NCI-H2196 treated with DMSO at 0.1 percent for 48 hours (cell line): ENCODE data around the gene TUB.

Experiments
- DNase-seq: peaks from one replicate; lab custom pipeline; 2025; ENCODE audit not compliant: unreplicated experiment; lab: John Stamatoyannopoulos, UW

Gene TUB

GRCh38 chr11:8067929-8068575, 13.0 kb upstream of the TUB start:
- DNase-seq, result no peak

GRCh38 chr11:8068605-8069221, 12.3 kb upstream of the TUB start:
- DNase-seq, result peak; percentile 31

DNA sequence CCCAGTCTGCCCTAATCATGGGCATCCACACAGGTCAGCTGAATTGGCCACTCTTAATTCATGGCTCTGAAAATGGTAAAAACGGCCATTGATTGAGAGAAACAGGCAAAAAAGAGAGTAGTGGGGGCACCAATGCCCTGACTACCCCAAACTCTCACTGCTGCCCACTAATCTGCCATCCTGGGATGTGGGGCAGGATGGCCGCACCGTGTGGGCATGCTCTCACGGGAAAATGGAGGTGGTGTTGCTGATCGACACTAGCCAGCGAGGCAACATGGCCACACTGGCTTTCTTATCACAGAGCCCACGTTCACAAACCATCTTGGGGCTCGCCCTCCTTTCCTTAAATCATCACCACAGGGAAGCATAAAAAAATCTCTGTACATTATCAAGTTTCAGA, 11.2 kb upstream of the TUB start:
- no peak for DNase-seq

GRCh38 chr11:8070417-8071115, 10.4 kb upstream of the TUB start:
- DNase-seq, result no peak

- DNase-seq, result no peak
Observed at GRCh38 chr11:8071616-8072581, 9.1 kb upstream of the TUB start.

DNA sequence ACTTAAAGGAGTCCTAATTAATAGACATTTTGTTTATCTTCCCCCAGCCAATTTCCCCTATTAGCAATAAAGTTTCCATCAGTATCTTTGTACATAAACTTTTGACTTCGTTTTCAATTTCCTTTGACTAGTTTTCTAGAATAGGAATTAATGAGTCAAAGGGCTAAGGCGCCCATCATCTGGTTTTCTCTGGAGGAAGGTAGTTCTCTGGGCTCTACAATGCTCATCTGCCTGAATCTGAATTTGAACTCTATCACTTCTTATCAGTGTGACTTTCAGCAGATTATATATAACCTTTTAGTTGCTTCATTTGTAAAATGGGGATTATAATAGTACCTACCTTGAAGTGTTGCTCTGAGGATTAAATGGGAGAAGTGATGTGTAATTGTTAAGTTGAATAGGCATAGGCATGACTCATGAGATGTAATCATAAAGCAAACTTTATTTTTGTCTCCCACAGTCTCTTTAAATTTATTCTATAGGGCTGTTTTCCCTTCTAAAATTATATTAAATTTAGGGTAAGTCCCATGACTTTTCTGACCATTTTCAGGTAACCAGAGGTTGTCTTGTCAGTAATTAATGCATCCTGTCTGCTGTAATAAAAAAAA, 5.8 kb upstream of the TUB start:
- DNase-seq, result no peak

DNA sequence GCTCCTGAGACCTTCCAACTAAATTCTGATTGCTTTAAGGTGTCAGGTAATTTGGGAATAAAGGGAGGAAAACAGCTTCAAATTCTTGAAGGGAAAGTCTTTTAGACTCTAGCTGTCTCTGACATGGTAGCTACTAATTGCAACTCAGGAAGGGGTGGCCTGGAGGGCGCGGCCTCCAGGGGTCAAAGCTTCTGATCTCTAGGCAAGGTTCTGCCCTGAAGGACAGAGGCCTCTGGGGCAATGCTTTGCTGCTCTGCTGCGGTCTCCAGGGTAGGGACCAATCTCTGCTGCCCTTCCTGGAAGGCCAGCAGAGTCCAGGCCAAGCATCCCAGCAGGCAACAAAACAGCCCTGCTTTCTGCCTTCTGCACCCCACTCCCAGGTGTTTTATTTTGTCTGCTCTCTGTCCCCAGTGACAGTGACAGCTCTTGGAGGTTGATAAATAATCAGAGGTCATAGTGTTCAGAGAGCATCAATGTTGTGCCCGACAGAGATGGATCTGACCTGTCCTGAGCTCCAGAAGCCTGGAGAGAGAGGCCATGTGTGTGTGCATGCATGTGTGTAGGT, 1.8 kb upstream of the TUB start:
- no peak for DNase-seq

GRCh38 chr11:8080069-8080670, 841 bp upstream of the TUB start:
- no peak for DNase-seq

DNA sequence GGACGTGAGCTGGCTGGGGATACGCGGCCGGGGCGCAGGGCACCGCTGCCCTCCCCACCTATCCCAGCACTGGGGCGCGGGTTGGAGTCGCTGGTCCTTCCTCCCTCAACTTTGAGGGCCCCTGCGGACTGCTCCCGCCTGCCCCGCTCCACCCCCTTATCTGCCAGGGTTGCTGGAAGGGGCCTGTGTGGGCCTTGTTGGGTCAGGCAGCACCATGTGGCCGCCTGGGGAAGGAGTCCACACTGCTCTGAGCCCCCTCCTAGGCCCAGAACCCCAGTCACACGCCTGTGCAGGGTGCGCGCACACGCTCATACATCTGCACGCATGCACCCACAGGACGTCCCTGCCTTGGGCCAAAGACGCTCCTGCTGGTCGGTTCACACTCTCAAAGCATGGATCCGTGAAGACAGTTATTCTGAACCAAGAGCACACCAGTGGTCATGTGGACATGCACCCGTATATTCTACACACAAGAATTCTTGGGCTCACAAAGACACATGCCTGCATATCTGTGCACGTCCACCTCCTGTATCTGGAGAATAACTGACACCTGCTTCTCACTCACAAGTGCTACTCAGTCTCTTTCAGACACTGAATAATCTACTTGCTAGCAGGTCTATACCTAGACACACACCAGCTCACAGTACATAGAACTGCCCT, 710 bp downstream of the TUB start:
- DNase-seq, result no peak

DNA sequence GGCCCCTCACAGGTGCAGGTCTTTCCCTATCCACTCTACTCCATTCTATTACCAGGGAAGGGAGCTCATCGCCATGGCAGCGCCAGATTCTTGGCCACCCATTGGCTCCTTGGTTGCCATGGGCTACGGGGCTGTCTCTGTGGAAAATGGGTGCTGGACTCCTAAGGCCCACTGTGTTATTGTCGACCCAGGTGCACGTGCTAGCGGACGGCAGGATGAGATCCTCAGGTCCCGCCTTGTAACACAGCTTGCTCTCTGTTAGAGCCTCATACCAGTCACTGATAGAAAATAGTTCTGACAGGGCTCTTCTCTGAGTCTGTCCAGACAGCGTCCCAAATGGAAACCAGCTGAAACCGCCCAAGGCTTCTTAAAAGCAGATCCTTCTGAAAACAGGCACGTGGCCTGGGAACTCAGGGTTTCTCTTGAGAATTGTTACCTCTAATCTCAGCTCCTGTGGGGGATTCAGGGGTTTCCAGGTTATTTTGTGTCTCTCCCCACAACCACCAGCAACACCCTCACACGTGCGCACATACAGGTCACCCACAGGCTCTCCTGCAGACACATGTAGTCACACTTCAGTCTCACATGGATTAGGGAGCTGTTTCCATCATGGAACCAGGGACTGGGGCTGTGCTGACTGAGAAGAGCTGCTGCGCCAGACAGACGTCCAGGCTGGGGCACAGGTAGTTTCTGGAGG, 1.5 kb downstream of the TUB start:
- no peak for DNase-seq

DNA sequence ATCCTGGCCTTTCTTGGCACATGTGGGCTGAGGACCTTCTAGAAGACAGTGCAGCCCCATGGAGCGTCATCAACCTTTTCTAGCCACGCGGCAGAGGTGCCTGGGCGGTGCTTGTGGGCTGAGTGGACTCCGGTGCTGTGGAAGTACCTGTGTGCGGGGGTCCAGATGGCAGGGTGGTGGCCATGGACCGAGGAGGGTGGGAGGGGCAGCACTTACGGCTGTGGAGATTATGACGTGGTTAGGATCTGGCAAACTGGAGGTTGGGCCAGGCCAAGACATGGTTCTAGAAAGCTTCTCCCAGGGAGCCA, 2.0 kb downstream of the TUB start:
- DNase-seq, result no peak

- DNase-seq, result no peak
Observed at GRCh38 chr11:8083871-8084281, 2.9 kb downstream of the TUB start.

DNA sequence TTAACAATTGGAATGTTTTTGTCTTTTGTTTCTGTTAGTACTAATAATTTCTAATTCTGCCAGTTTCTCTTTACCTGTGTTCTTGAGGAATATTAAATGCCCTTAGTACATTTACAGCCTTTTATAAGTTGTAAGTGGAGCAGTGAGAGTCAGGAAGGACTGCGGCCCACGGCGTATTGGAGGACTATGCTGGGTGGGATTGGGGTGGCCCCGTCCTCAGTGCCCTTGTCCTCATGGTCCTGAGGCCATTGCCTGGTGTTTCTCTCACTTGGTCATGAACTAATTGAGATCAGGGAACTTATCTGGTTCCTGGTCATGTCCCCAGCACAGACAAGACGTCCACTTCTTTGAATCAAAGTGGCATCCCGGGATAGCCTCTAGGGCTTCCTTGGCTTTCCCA, 3.3 kb downstream of the TUB start:
- DNase-seq, result no peak

DNA sequence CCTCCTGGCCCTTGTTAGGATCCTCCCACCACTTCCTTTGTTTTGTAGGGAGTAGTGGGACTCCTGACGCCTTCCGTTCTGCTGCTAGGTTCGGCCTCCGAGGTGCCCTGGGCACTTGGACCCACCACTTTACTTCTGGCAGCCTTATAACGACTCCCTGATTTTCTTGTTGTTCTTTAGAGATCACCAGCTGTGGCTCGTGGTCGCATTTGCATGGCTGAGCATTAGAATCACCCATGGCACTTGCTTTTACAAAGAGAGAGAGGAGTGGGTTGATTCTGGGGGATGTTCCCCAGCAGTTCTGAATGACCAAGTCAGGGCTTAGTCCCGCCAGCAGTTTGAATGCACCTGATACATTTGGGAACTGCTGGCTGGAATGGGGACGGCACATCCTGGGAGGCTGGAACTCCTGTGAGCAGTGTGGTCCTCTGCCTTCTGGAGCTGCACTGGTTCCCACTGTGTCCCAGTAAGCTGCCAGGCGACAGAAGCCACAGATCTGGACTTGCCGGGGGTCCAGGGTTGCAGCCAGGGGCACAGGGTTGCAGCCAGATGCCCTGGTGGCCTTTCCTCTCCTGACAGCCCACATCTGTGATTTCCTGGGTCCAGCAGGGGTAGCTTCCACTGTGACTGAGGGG, 4.1 kb downstream of the TUB start:
- DNase-seq, result no peak

DNA sequence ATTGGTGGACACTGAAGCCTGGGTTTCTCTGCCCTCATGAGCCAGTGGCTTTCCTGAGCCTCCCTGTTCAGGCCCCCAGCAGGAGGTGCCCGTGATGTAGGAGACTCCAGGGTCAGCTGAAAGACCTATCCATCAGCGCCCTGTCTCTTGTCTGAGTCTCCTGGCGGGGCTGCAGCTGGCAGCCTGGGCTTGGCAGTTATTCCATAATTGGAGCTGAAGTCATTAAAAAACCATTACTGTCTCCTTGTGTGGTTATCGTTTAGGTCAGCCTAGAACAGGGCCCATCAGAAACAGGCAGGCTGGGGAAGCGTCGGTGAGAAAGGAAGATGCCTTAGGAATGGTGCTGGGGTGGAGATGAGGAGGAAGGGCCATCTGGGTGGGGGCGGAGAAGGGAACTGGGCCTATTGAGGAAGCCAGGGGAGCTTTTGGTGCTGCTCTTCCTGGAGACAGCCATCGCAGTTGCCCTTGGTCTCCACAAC, 5.0 kb downstream of the TUB start:
- no peak for DNase-seq

DNA sequence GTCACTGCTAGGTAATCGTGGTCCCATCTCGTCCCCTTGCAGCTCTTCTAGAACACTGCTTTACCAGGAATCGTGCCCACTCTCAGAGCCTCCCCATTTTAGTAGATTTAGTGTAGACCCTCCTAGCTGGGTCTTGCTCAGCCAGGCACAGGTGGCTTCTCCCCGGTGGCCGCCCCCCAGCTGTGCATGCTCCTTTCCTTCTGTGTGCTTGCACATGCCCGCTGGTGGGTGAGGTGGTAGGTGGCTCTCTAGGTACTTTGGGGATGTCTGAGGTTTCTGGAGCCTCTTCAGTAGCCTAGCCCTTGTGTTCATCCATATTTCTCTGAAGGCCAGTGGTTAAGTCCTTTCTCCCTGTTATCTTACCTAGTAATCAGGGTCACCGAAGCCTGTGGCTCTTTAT, 5.6 kb downstream of the TUB start:
- no peak for DNase-seq

DNA sequence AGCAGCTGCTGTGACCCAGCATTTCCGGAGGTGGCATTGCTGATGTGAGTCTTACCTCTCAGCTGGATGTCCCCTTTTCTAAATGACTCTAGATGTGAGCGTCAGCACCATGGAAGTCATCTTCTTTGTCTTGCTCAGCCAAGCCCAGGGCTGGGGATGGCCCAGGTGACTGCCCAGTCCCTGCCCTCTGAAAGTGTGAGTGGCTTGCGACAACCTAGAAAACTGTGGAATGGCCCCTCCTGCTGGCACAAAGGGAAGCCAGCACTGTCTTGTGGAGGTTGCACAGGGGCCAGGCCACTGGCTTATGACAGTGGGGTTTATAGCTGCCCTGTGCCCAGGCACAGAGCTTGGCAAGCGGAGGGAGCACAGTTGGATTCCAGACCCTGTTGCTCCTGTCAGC, 6.2 kb downstream of the TUB start:
- DNase-seq, result no peak

GRCh38 chr11:8087756-8088155, 6.7 kb downstream of the TUB start:
- DNase-seq, result no peak
